Midbrain (tissue), 1 donor: ENCODE results near the gene HSD11B2.

ENCODE experiments used
- DNase-seq: peaks from one replicate; lab custom pipeline; 2025; lab: John Stamatoyannopoulos, UW

HSD11B2 gene

GRCh38 chr16:67430977-67431774, at the start of gene HSD11B2:
Gene HSD11B2, plus strand, starts transcription at chr16:67431121. Its CDS starts 128 bp downstream, at chr16:67431249.
- peak; percentile 64 for DNase-seq

- DNase-seq = no peak
These were observed 47.6 kb upstream of the HSD11B2 start for GRCh38 chr16:67383284-67383683.

- DNase-seq = no peak
These were observed 46.0 kb upstream of the HSD11B2 start for GRCh38 chr16:67384778-67385510.

- no peak for DNase-seq
These were observed 44.0 kb upstream of the HSD11B2 start for GRCh38 chr16:67386861-67387455.

- no peak for DNase-seq
These were observed 43.3 kb upstream of the HSD11B2 start for GRCh38 chr16:67387479-67388079.

GRCh38 chr16:67388191-67388590, 42.7 kb upstream of the HSD11B2 start:
- no peak for DNase-seq

GRCh38 chr16:67388591-67388990, 42.3 kb upstream of the HSD11B2 start:
- DNase-seq = no peak

- peak; percentile 54 for DNase-seq
These were observed 40.8 kb upstream of the HSD11B2 start for GRCh38 chr16:67389911-67390815.

GRCh38 chr16:67390816-67391423, 40.0 kb upstream of the HSD11B2 start:
- DNase-seq = peak; percentile 62

- peak; percentile 96 for DNase-seq
These were observed 39.3 kb upstream of the HSD11B2 start for GRCh38 chr16:67391424-67392300.

GRCh38 chr16:67392301-67393059, 38.4 kb upstream of the HSD11B2 start:
- DNase-seq = no peak

GRCh38 chr16:67393111-67393787, 37.7 kb upstream of the HSD11B2 start, which contains the start of gene TPPP3:
Gene TPPP3, minus strand, starts transcription at chr16:67393498. Its CDS starts 2,387 bp downstream, at chr16:67391111.
- peak; percentile 88 for DNase-seq

GRCh38 chr16:67393788-67394154, 37.1 kb upstream of the HSD11B2 start:
- DNase-seq = no peak

- no peak for DNase-seq
These were observed 36.5 kb upstream of the HSD11B2 start for GRCh38 chr16:67394155-67395104.

- no peak for DNase-seq
These were observed 35.8 kb upstream of the HSD11B2 start for GRCh38 chr16:67395105-67395457.

- no peak for DNase-seq
These were observed 35.3 kb upstream of the HSD11B2 start for GRCh38 chr16:67395458-67396158.
